Subcutaneous abdominal adipose tissue (tissue), 5 donors: ENCODE measurements around the gene SCN5A.

Experiments
- H3K27ac ChIP-seq: one replicate; pipeline ENCODE4 v1.7.0; 2013; ENCODE audit warnings: low read depth, mild to moderate bottlenecking, inconsistent platforms, low read length, moderate library complexity
- H3K27me3 ChIP-seq, 5 donors: one replicate each; pipeline ENCODE4 v1.7.0; 2013; ENCODE audit warnings: low read length in 5 of 5, inconsistent platforms in 1 of 5; ENCODE audit not compliant: control insufficient read depth in 5 of 5, insufficient read depth in 4 of 5
- H3K36me3 ChIP-seq, 5 donors: one replicate each; pipeline ENCODE4 v1.7.0; 2013; ENCODE audit warnings: low read length in 5 of 5; ENCODE audit not compliant: control insufficient read depth in 5 of 5, insufficient read depth in 5 of 5
- H3K4me1 ChIP-seq, 5 donors: one replicate each; pipeline ENCODE4 v1.7.0; 2013; ENCODE audit warnings: low read length in 5 of 5, mild to moderate bottlenecking in 3 of 5, moderate library complexity in 1 of 5; ENCODE audit not compliant: control insufficient read depth in 5 of 5, insufficient read depth in 5 of 5
- H3K4me3 ChIP-seq, 5 donors: one replicate each; pipeline ENCODE4 v1.7.0; 2013; ENCODE audit warnings: low read length in 5 of 5, low read depth in 1 of 5
- H3K9ac ChIP-seq, 5 donors: one replicate each; pipeline ENCODE4 v1.7.0; 2013; ENCODE audit warnings: low read length in 5 of 5, mild to moderate bottlenecking in 4 of 5, moderate library complexity in 3 of 5
- H3K9me3 ChIP-seq, 5 donors: one replicate each; pipeline ENCODE4 v1.7.0; 2013; ENCODE audit warnings: low read length in 5 of 5; ENCODE audit not compliant: control insufficient read depth in 5 of 5
- donor health status: healthy.
- donor health status: healthy.
- donor health status: healthy.
- donor health status: healthy.
- donor health status: healthy.

Gene SCN5A

DNA sequence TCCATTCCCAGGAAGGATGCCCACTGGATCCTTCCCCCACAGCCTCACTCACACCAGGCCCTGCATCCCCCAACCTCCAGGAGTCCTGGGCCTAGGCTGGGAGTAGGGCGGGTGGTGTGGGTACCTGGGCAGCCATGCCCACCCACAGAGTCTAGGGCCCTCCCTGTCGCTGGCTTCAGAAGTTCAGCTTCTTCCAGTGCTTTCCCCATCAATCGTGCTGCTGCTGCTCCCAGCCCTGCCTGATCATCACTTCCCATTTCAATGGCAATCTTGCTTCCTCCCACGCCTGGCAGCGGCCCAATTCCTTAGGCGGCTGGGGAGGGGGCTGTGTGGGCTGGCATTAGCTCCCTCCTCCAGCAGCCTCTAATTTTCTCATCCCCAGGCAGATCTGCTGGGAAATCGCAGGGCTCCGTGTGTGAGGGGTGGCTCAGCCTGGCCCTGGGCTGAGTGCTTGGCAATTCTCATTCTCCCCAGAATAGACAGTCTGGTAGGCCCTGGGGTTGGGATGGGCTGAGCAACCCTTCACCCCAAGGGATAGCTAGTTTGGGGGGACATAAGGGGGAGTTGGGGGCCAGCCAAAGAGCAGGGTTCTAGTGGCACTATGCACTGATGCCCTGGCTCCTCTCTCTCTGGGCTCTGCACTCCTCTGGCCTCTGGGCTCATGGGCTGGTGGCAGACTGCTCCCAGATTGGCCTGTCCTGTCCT lies 66.4 kb downstream of the SCN5A start:
- H3K27ac ChIP-seq = no peak overlapping the region
- H3K9me3 ChIP-seq = no peaks in the 10 kb centered on the region
- H3K4me1 ChIP-seq = peaks cover 0 to 8% (median 0%) of the 10 kb centered on the region in 5 donors
- H3K36me3 ChIP-seq = no peaks in the 10 kb centered on the region
- H3K27me3 ChIP-seq = peaks cover 0 to 2% (median 0%) of the 10 kb centered on the region in 5 donors
- no peak overlapping the region for H3K4me3 ChIP-seq
- no peak overlapping the region for H3K9ac ChIP-seq

DNA sequence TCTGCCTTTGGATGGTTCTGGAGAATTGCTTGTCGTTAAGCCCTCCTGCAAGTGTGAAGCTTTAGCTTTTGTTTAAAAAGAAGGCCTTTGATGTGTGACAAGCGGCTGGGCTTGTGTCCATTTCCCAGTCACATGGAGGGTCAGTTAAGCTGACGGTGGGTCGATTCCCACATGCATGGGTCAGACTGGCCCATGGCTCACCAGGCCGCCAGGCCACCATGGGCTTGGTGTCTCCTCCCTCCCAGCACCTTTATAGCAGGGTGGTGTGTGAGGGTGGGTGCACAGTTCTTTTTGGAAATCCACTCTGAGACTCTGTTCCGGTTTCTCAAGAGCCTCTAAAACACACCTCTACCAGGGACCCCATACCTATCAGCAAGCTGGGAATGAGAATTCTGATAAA lies 67.2 kb downstream of the SCN5A start:
- Histone ChIP-seq H3K27ac (no peak overlapping the region), H3K4me3 (no peak overlapping the region), H3K4me1 (peaks cover 0 to 8% (median 0%) of the 10 kb centered on the region in 5 donors), H3K9me3 (no peaks in the 10 kb centered on the region), H3K9ac (no peak overlapping the region), H3K36me3 (no peaks in the 10 kb centered on the region), H3K27me3 (no peaks in the 10 kb centered on the region)

DNA sequence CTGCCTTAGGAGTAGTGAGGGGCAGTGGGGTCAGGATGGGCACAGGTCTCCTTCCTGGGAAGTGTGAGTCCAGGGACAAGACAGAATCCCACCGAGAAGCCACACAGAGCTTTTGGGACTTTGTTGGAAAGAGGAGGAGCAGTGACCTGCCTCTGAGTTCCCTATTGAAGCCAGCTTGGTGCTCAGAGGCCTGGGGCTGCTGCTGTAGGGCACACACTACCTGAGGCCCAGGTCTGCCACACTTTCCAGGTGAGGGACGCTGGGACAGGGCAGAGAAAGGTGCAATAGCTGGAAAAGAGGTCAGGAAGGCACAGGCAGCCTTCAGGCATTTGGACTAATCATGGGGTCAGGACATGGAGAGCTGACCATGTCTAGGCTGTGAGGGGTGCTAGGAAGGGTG lies 67.7 kb downstream of the SCN5A start:
- Histone ChIP-seq H3K27ac (no peak overlapping the region), H3K9me3 (no peaks in the 10 kb centered on the region), H3K9ac (no peak overlapping the region)

DNA sequence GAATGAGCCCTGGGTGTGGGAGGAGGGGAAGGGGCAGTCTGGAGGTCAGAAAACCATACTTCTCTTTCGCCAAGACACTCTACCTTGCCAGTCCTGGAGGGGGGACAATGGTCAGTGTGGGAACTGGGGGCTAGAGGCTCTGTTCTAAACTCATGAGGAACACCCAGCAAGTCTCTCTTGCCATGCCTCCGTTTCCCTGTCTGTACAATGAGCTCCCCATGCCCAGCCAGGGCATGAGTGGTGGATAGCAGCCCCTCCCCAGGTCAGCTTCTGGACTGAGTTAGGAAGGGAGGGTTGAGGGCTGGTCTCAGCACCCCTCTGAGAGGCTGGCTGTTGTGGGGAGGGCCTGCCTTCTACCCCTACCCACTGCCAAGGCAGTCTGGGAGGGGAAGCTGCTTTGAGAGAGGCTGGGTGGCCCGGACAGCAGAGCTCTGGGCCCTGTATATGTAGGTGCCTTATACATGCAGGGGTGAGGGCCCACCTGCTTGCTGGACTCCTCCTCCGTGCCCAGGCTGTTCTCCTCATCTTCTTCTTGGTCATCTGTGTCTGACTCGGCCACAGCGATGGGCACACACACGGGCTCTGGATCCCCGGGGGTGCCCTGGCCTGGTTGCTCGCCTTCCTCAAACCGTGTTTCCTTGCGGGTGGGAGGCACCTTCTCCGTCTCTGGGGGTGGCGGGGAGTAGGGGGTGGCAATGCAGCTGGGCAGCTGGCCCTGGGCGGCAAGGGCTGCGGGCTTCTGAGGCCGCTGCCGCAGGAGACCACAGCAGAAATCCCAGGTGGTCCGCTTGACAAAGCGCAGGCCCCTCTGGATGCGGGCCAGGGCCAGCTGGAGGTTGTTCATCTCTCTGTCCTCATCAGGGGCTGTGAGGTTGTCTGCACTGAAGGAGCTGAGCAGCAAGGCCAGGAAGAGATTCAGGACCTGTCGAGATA lies 68.8 kb downstream of the SCN5A start:
- Histone ChIP-seq H3K27me3 (peaks cover 0 to 5% (median 3%) of the 10 kb centered on the region in 5 donors), H3K9ac (no peak overlapping the region), H3K27ac (no peak overlapping the region), H3K9me3 (no peaks in the 10 kb centered on the region), H3K4me1 (peaks cover 0 to 8% (median 0%) of the 10 kb centered on the region in 5 donors), H3K4me3 (no peak overlapping the region), H3K36me3 (no peaks in the 10 kb centered on the region)

More for the DNA sequence above, 67.7 kb downstream of the SCN5A start:
- Histone ChIP-seq H3K4me3 (no peak overlapping the region), H3K27me3 (peaks cover 0 to 3% (median 2%) of the 10 kb centered on the region in 5 donors), H3K36me3 (no peaks in the 10 kb centered on the region), H3K4me1 (peaks cover 0 to 8% (median 0%) of the 10 kb centered on the region in 5 donors)

DNA sequence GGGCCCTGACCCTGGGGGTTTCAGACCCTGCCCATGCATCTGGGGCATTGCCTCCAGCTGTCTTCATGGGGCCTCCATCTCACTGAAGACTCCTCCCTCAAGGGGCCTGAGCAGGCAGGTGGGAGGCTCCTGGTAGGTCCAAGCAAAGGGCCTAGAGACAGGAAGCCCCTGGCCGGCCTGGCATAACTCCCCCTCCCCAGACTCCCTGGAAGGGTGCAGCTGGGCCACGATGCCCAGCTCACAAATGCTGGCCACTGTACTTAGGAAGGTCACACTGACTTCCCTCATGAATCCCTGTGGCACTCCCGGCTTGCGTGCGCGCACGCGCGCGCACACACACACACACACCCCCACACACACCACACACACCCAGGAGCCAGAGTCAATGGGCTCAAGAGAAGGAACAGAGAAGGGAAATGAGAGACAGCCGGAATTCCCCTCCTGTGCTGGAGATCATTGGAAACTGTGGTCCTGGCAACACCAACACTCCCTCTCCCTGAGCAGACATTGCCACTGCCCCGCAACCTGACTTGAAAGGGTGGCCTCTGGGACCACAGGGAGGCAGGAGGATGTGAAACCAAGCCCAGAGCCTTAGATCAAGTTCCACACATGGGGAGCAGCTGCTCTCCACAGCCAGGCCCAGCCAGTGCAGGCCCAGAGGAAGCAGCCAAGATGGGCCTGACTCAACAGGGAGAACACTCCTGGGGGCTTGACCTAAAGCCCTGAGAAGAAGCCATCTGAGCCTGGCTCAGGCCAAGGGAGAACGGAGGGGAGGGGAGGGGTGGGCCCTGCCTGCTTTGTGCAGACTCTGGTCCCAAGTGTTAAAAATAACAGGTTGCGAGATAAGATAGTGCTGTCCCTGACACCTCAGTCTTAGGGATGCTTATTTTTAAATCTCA lies 69.7 kb downstream of the SCN5A start:
- peaks cover 0 to 7% (median 4%) of the 10 kb centered on the region in 5 donors for H3K27me3 ChIP-seq
- H3K4me3 ChIP-seq = no peak overlapping the region
- H3K9ac ChIP-seq = no peak overlapping the region
- peaks cover 0 to 8% (median 0%) of the 10 kb centered on the region in 5 donors for H3K4me1 ChIP-seq
- no peaks in the 10 kb centered on the region for H3K36me3 ChIP-seq
- no peak overlapping the region for H3K27ac ChIP-seq
- H3K9me3 ChIP-seq = no peaks in the 10 kb centered on the region

DNA sequence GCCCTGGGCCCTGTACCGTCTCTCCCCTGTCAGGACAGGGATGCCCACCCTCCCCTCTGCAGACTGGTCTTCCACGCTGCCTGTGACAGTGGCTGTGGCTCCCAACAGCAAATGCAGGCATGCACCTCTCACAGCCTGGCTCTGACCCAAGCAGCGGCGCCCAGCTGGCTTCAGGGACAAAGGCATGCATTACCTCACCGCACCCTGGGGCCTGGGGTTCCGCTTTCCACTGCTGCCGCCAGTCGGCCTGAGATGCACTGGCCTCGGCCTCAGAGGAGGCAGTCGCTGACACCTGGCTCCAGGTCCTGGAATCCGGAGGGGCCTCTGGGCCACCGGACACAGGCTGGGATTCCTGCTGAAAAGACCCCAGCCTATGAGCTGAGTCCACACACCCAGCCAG lies 70.3 kb downstream of the SCN5A start:
- Histone ChIP-seq H3K9me3 (no peaks in the 10 kb centered on the region), H3K36me3 (no peaks in the 10 kb centered on the region), H3K4me3 (no peak overlapping the region), H3K9ac (no peak overlapping the region), H3K27me3 (peaks cover 0 to 7% (median 4%) of the 10 kb centered on the region in 5 donors), H3K27ac (no peak overlapping the region), H3K4me1 (peaks cover 0 to 8% (median 0%) of the 10 kb centered on the region in 5 donors)

DNA sequence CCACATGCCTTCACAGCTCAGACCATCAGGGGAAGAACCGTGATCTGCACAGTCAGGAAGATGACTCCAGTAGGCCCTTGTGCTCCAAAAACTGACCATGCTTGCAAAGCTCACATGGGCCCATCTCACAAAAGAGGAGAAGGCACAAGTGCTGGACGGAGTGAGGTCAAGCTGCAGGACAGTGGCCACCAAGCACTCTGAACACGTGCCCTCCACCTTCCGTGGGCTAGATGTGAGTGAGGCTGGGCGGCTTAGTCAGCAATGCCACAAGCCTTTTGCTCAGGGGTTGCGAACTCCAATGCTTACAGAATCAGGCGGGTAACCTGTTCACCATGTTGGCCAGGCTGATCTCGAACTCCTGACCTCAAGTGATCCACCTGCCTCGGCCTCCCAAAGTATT lies 70.9 kb downstream of the SCN5A start:
- peaks cover 0 to 5% (median 3%) of the 10 kb centered on the region in 5 donors for H3K9me3 ChIP-seq
- H3K4me1 ChIP-seq = peaks cover 0 to 8% (median 0%) of the 10 kb centered on the region in 5 donors
- H3K9ac ChIP-seq = no peak overlapping the region
- no peaks in the 10 kb centered on the region for H3K36me3 ChIP-seq
- H3K4me3 ChIP-seq = no peak overlapping the region
- peaks cover 0 to 7% (median 4%) of the 10 kb centered on the region in 5 donors for H3K27me3 ChIP-seq
- H3K27ac ChIP-seq = no peak overlapping the region

DNA sequence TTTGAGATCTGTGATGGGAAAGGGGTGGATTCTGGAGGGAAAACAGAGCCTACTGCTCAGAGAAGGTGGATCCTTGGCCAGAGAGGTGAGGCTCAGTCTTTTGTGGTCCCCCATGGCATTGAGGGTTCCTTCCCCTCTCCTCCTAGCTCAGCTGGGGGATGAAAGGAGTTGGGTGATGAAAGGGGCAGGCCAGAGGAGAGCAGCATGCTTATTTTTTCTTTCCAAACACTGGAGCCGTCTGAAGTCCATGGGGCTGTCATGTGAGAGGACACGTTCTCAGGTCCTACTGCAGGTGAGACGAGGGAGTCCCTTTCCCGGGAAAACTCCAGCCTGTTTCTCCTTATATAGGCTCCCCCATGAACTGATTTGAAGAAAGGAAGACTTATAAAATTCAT lies 71.4 kb downstream of the SCN5A start:
- Histone ChIP-seq H3K9me3 (peaks cover 0 to 7% (median 5%) of the 10 kb centered on the region in 5 donors), H3K27ac (no peak overlapping the region), H3K4me3 (no peak overlapping the region), H3K4me1 (peaks cover 0 to 8% (median 0%) of the 10 kb centered on the region in 5 donors), H3K9ac (no peak overlapping the region), H3K27me3 (peaks cover 0 to 7% (median 4%) of the 10 kb centered on the region in 5 donors), H3K36me3 (no peaks in the 10 kb centered on the region)

DNA sequence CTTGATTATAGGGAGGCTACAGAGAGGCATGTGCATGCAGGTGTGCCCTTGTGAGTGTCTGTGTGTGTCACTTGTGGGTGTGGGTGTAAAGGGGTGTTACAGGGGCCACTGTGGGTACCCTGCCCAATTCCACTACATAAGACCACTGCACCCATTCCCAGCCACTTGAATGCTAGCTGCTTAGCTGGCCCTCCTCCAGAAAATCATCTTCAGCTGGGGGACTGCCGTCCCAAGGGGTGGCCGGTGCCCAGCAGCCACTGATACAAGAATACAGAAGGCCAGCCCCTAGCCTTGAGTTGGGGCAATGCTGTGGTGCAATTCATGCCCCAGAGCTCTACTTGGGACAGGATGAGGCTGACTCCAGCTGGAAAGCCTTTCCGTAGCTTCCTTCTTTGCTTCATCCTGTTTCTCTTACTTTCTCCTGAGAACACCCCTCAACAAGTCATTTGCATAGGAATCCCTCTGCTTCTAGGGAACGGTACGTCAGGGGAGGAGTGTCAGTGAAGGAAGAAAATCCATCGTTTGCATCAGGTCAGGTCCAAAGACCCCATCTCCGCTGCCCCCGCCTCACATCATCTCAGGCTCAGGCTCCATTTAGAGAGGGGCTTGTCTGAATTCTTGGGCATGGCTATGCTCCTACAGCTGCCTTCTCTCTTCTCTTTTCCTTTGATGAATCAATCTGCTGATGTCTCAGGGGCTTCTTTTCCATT lies 72.0 kb downstream of the SCN5A start:
- Histone ChIP-seq H3K36me3 (no peaks in the 10 kb centered on the region), H3K9me3 (peaks cover 0 to 8% (median 7%) of the 10 kb centered on the region in 5 donors), H3K4me1 (peaks cover 0 to 8% (median 0%) of the 10 kb centered on the region in 5 donors), H3K9ac (no peak overlapping the region), H3K27me3 (peaks cover 0 to 7% (median 4%) of the 10 kb centered on the region in 5 donors), H3K27ac (no peak overlapping the region), H3K4me3 (no peak overlapping the region)
